K562 (cell line): ENCODE measurements around the gene BCAS3. TPM values are rescaled to one million over a fixed set of nuclear protein-coding genes. Genes with fewer than 3 reads are reported as not detected.

Experiments
- ATAC-seq: fragments of 200-7000 bp; cut with Tn5 transposase; 3 replicates; pipeline ENCODE4 v1.9.1; 2020; ENCODE audit warnings: moderate library complexity
- BruUV-seq: library from RNA; stranded (reverse); fragments of 400-500 nt; replicated peaks from 2 replicates; lab custom pipeline; 2021; lab: Mats Ljungman, UMichigan
- CTCF ChIA-PET: fragments of 300-600 bp; formaldehyde crosslinking; extraction: SDS; loops from one replicate; lab custom pipeline; 2021; ENCODE audit warnings: low intra/inter-chr PET ratio; lab: Yijun Ruan, JAX
- POLR2A ChIA-PET: fragments of 300-600, 350-650 bp; sonication (Branson Sonifier 250); formaldehyde crosslinking; extraction: SDS; loops from one replicate; lab custom pipeline; 2021; ENCODE audit warnings: antibody characterized with exemption, inconsistent platforms; lab: Yijun Ruan, JAX
- DNase-seq, 4 experiments: peaks; one replicate each; pipeline versions ENCODE4 v3.0.0 to v3.0.0-alpha.2; 2011 to 2018; ENCODE audit warnings: low spot score in 3 of 4, mixed read lengths in 3 of 4; ENCODE audit errors: extremely low read depth in 1 of 4
- FAIRE-seq: peaks from 2 replicates; lab custom pipeline; 2011; peaks lifted over from hg19 to GRCh38; lab: Jason Lieb, UNC
- H2AFZ ChIP-seq: 2 replicates; pipeline ENCODE4 v1.6.0; 2011; ENCODE audit warnings: low read depth, low read length, control low read depth, inconsistent platforms
- H3K27ac ChIP-seq: fragments of 200-600 bp; 3 replicates; pipeline ENCODE4 v1.8.0; 2011; ENCODE audit warnings: low read depth, mild to moderate bottlenecking, control low read depth, inconsistent platforms, low read length, moderate library complexity, mixed read lengths; ENCODE audit errors: extremely low read depth
- H3K27me3 ChIP-seq, 2 experiments: fragments of 300-600 bp in 1 of 2; 2 replicates in 1 of 2; 3 replicates in 1 of 2; pipeline versions ENCODE4 v1.6.0 to v1.8.0; 2011; ENCODE audit warnings: inconsistent platforms in 2 of 2, low read length in 2 of 2, mild to moderate bottlenecking in 1 of 2, mixed read lengths in 1 of 2, moderate library complexity in 1 of 2; ENCODE audit not compliant: control insufficient read depth in 2 of 2, insufficient read depth in 2 of 2
- H3K36me3 ChIP-seq: fragments of 300-600 bp; 3 replicates; pipeline ENCODE4 v1.8.0; 2011; ENCODE audit warnings: mild to moderate bottlenecking, low read length, inconsistent platforms; ENCODE audit not compliant: control insufficient read depth, insufficient read depth
- H3K4me1 ChIP-seq, 2 experiments: fragments of 200-600 bp in 1 of 2; replicated peaks in 1 of 2; 2 replicates in 1 of 2; 3 replicates in 1 of 2; pipeline versions ENCODE4 v1.5.1 to v1.8.0; 2011; ENCODE audit warnings: inconsistent platforms in 2 of 2, low read length in 2 of 2, mild to moderate bottlenecking in 1 of 2, mixed read lengths in 1 of 2, moderate library complexity in 1 of 2; ENCODE audit not compliant: control insufficient read depth in 2 of 2, insufficient read depth in 2 of 2
- H3K4me2 ChIP-seq: 2 replicates; pipeline ENCODE4 v1.6.1; 2011; ENCODE audit warnings: low read length, control low read depth, inconsistent platforms, mixed read lengths; ENCODE audit not compliant: insufficient read depth
- H3K4me3 ChIP-seq: fragments of 200-600 bp; sonication (generic), shearing (Covaris generic); 2 replicates; pipeline ENCODE4 v1.5.1; 2016; ENCODE audit warnings: control low read depth, inconsistent platforms
- H3K79me2 ChIP-seq: fragments of 200-600 bp; 3 replicates; pipeline ENCODE4 v1.8.0; 2011; ENCODE audit warnings: low read length, inconsistent platforms; ENCODE audit not compliant: control insufficient read depth, insufficient read depth
- H3K9ac ChIP-seq, 2 experiments: 2 replicates each; pipeline versions ENCODE4 v1.6.0 to v1.6.1; 2011; ENCODE audit warnings: low read depth in 2 of 2, low read length in 2 of 2, control low read depth in 1 of 2, inconsistent platforms in 1 of 2, mild to moderate bottlenecking in 1 of 2, mixed read lengths in 1 of 2; ENCODE audit not compliant: insufficient read depth in 1 of 2
- H3K9me1 ChIP-seq: one replicate; pipeline ENCODE4 v1.6.0; 2011; ENCODE audit warnings: inconsistent platforms, mild to moderate bottlenecking, low read length, moderate library complexity; ENCODE audit not compliant: control insufficient read depth, insufficient read depth
- H3K9me3 ChIP-seq: replicated peaks from 2 replicates; pipeline ENCODE4 v1.5.1; 2011; ENCODE audit warnings: low read depth, low read length, inconsistent platforms; ENCODE audit not compliant: control insufficient read depth, insufficient read depth
- H4K20me1 ChIP-seq: replicated peaks from 2 replicates; pipeline ENCODE4 v1.6.1; 2011; ENCODE audit warnings: low read length, inconsistent platforms, mixed read lengths; ENCODE audit not compliant: control insufficient read depth, insufficient read depth
- NCOR1 ChIP-seq: fragments of 450-650 bp; IDR thresholded peaks from 2 replicates; pipeline ENCODE4 v1.6.1; 2016; ENCODE audit warnings: mild to moderate bottlenecking, moderate library complexity
- PHB ChIP-seq: fragments of 250-450 bp; sonication (Bioruptor Pico); IDR thresholded peaks from 2 replicates; pipeline ENCODE4 v1.5.0; 2021
- PTTG1 ChIP-seq: fragments of 450-650 bp; IDR thresholded peaks from 2 replicates; pipeline ENCODE4 v1.6.1; 2016; ENCODE audit warnings: low read depth, mild to moderate bottlenecking, missing genetic modification characterization, missing compliant biosample characterization
- ZNF165 ChIP-seq: fragments of 250-450 bp; sonication (Bioruptor Pico); IDR thresholded peaks from 2 replicates; pipeline ENCODE4 v1.4.0; 2020; ENCODE audit warnings: borderline replicate concordance
- ZNF274 ChIP-seq: IDR thresholded peaks from 2 replicates; pipeline ENCODE4 v1.6.1; 2011; ENCODE audit warnings: low read depth, mild to moderate bottlenecking, low read length, moderate library complexity, borderline replicate concordance
- WGBS: fragments of 100-300 bp; shearing (Covaris generic); methylation state at CpG from one replicate; pipeline ENCODE4 v1.1.6; 2016; ENCODE audit warnings: low coverage, mixed read lengths; ENCODE audit not compliant: insufficient coverage; ENCODE audit errors: missing lambda C conversion rate; 5-methylcytosine and 5-hydroxymethylcytosine counted together
- in situ Hi-C: fragments of 300-500 bp; cut with MboI; formaldehyde crosslinking; loops from 4 replicates; pipeline ENCODE4 v1.15.0; 2018; ENCODE audit warnings: inconsistent platforms, mixed read lengths
- intact Hi-C: fragments of 100-400 bp; cut with micrococcal nuclease; formaldehyde crosslinking; loops from 2 replicates; pipeline ENCODE4 v1.14.2; 2022
- polyA plus RNA-seq, 8 experiments: library from polyadenylated mRNA; depleted of rRNA in 4 of 8; stranded (reverse) in 5 of 8; unstranded in 3 of 8; fragments of >200 nt; fragmentation: Nextera tagmentation in 2 of 8; fragmentation: Illumina TruSeq in 1 of 8; extraction: Ambion mirVana in 2 of 8; extraction: Trizol in 1 of 8; gene quantifications; 2 replicates each; pipeline versions ENCODE4 v1.2.1 to v1.2.3, GENCODE V29; 2011 to 2014; ENCODE audit warnings: inconsistent platforms in 1 of 8, missing spikeins in 1 of 8
- total RNA-seq, 7 experiments: library from RNA; depleted of rRNA in 6 of 7; stranded (reverse); fragments of >200 nt in 6 of 7; fragmentation: Illumina TruSeq in 2 of 7; extraction: Trizol in 2 of 7; gene quantifications; 2 replicates each; pipeline versions ENCODE4 v1.2.1 to v1.2.3, GENCODE V29; 2011 to 2021; ENCODE audit warnings: low replicate concordance in 1 of 7
- TF ChIP-seq, protein P1 (sequence below): fragments of 250-450 bp; sonication (Bioruptor Pico); IDR thresholded peaks from 2 replicates; pipeline ENCODE4 v1.8.0; 2021; ENCODE audit warnings: moderate library complexity, mild to moderate bottlenecking, inconsistent platforms

BCAS3 gene
- total and polyA plus RNA-seq, 9 of the 15 experiments (the other 6 are each of a cell fraction or from before 2014, with no cell fraction given) = 1.9 to 5.5 (median 3.5) TPM

DNA sequence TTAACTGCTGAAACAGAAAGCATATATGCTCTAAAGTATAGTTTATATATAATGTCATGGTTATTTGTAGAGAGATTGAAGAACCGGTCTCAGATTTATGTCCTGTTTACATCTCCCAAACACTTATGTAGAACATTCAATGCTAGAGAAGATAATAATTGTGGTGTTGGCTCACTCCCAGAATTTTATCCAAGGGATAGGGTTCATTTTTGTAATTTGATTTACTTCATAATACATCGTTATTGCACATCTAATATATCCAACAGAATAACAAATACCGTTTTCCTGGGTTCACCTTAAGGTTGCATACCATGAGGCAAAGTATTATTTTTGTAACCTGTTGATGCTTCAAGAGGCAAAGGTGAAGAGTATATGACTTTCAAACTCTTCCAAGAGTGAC lies 519.1 kb downstream of the BCAS3 start:
- no peaks in the 10 kb centered on the region for H3K9me1 ChIP-seq
- H4K20me1 ChIP-seq = no peaks in the 10 kb centered on the region
- CTCF ChIA-PET = no interaction called here
- no peaks in the 10 kb centered on the region for H3K9me3 ChIP-seq
- H3K27me3 ChIP-seq = 0 out of 5 replicates have a peak, but pooled peaks cover 0 to 3% of the 10 kb centered on the region in 2 experiments
- H3K4me3 ChIP-seq = no peak overlapping the region
- DNase-seq = no peak
- intact Hi-C loops = no loop called here
- H2AFZ ChIP-seq = no peak overlapping the region
- POLR2A ChIA-PET = interaction anchor here (1.4 kb wide), 1 partner anchor 21 kb away, joined by 5 read pairs; no protein-coding TSS in a partner anchor
- FAIRE-seq = no peak
- no peak overlapping the region for H3K9ac ChIP-seq
- no peak for ATAC-seq
- no peak overlapping the region for H3K4me2 ChIP-seq
- H3K79me2 ChIP-seq = no peaks in the 10 kb centered on the region
- in situ Hi-C loops = no loop called here
- BruUV-seq = no TSS peak
- TF ChIP-seq, protein P1, sequence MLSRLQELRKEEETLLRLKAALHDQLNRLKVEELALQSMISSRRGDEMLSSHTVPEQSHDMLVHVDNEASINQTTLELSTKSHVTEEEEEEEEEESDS = no peak
- TF ChIP-seq PTTG1 (tag) = no peak
- no peak for TF ChIP-seq PHB (CRISPR knock-in tag)
- TF ChIP-seq NCOR1 = no peak
- TF ChIP-seq ZNF274 = no peak
- TF ChIP-seq ZNF165 = no peak
- WGBS = 8% methylated on average over 3 of the region's 3 CpGs
- H3K27ac ChIP-seq = no peak overlapping the region
- H3K4me1 ChIP-seq = no peaks in the 10 kb centered on the region
- no peaks in the 10 kb centered on the region for H3K36me3 ChIP-seq
